Fibroblast of pulmonary artery (primary cell): ENCODE results near the gene MEGF6.
"Not testable (repeated sequence)": the region's sequence is repeated elsewhere in the genome, so short reads cannot be mapped to it uniquely, and the experiment has no call there.

Experiments used
- DNase-seq: peaks from one replicate; pipeline ENCODE4 v3.0.0-alpha.2; 2010; ENCODE audit warnings: low read depth
- H3K4me3 ChIP-seq: replicated peaks from 2 replicates; pipeline ENCODE4 v1.5.1; 2011; ENCODE audit warnings: low read depth, mild to moderate bottlenecking, control low read depth, low read length, moderate library complexity
- TF ChIP-seq, protein P1 (sequence below): IDR thresholded peaks from 2 replicates; pipeline ENCODE4 v1.5.1; 2011; ENCODE audit warnings: mild to moderate bottlenecking, control low read depth, low read length, inconsistent platforms; ENCODE audit errors: missing control alignments

MEGF6 gene

DNA sequence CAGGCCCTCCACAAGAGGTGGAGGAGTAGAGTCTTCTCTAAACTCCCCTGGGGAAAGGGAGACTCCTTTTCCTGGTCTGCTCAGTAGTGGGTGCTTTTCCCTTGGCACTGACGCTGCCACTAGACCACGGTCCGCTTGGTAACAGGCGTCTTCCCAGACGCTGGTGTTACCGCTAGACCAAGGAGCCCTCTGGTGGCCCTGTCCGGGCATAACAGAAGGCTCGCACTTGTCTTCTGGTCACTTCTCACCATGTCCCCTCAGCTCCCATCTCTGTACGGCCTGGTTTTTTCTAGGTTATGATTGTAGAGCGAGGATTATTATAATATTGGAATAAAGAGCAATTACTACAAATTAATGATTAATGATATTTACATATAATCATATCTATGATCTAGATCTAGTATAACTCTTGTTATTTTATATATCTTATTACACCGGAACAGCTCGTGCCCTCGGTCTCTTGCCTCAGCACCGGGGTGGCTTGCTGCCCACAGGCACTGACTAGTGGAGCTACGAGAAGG, 9.9 kb upstream of the MEGF6 start:
- TF ChIP-seq, protein P1, sequence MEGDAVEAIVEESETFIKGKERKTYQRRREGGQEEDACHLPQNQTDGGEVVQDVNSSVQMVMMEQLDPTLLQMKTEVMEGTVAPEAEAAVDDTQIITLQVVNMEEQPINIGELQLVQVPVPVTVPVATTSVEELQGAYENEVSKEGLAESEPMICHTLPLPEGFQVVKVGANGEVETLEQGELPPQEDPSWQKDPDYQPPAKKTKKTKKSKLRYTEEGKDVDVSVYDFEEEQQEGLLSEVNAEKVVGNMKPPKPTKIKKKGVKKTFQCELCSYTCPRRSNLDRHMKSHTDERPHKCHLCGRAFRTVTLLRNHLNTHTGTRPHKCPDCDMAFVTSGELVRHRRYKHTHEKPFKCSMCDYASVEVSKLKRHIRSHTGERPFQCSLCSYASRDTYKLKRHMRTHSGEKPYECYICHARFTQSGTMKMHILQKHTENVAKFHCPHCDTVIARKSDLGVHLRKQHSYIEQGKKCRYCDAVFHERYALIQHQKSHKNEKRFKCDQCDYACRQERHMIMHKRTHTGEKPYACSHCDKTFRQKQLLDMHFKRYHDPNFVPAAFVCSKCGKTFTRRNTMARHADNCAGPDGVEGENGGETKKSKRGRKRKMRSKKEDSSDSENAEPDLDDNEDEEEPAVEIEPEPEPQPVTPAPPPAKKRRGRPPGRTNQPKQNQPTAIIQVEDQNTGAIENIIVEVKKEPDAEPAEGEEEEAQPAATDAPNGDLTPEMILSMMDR = peak; percentile 48
- peak; percentile 38 for DNase-seq
- not testable (repeated sequence) for H3K4me3 ChIP-seq

DNA sequence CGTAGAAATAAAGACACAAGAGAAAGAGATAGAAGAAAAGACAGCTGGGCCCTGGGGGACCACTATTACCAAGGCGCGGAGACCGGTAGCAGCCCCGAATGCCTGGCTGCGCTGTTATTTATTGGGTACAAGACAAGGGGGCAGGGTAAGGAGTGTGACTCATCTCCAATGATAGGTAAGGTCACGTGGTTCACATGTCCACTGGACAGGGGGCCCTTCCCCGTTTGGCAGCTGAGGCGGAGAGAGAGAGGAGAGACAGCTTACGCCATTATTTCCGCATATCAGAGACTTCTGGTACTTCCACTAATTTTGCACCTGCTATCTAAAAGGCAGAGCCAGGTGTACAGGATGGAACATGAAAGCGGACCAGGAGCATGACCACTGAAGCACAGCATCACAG, 9.4 kb upstream of the MEGF6 start:
- no peak for DNase-seq
- TF ChIP-seq, protein P1 = no peak
- no peak overlapping the region for H3K4me3 ChIP-seq

DNA sequence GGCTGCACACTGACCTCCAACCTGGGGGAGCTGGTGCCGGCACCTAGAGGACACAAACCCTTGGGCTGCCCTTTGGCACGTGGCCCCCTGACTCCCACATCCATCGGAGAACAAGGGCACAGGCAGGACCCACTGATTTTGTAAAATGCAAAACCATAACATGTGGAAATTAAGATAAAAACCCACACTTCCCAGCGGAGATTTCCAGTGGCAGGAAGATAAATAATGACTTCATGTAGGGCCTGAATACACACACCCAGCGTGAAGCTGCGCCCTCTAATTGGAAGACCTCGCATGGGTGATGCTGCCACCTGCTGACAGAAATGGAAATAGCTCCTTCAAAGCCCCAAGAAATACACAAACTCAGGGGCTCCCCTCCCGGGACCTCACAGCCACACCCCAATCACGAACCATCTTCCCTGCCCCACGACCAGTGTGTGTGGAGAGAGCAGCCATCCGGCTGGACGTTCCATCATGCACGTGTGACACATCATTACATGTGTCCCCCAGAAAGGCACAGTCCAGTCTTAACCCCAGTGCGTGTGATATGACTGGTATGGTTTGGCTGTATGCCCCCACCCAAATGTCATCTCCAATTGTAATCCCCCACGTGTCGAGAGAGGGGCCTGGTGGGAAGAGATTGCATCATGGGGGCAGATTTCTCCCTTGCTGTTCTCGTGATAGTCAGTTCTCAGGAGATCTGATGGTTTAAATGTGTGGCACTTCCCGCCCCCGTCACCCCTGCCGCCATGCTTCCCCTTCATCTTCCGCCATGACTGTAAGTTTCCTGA, 7.8 kb upstream of the MEGF6 start:
- DNase-seq = peak; percentile 80
- no peak overlapping the region for H3K4me3 ChIP-seq
- TF ChIP-seq, protein P1 = peak; percentile 82

DNA sequence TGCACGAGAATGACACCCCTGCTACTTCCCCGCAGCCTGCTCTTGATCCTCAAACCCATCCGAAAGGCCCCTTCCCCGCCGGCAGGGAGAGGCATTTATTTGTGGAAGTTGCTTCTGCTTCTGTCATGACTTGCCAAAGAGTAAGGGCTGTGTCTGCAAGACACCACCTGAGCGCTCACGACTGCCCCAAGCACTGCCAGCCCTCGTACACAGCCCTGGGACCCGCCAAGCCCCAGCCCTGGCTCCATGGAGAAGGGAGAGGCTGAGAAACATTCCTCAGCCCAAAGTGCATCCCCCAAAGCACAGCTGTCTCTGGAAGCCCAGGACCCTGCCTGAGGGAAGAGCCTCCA, 7.2 kb upstream of the MEGF6 start:
- TF ChIP-seq, protein P1 = no peak
- H3K4me3 ChIP-seq = no peak overlapping the region
- DNase-seq = no peak

DNA sequence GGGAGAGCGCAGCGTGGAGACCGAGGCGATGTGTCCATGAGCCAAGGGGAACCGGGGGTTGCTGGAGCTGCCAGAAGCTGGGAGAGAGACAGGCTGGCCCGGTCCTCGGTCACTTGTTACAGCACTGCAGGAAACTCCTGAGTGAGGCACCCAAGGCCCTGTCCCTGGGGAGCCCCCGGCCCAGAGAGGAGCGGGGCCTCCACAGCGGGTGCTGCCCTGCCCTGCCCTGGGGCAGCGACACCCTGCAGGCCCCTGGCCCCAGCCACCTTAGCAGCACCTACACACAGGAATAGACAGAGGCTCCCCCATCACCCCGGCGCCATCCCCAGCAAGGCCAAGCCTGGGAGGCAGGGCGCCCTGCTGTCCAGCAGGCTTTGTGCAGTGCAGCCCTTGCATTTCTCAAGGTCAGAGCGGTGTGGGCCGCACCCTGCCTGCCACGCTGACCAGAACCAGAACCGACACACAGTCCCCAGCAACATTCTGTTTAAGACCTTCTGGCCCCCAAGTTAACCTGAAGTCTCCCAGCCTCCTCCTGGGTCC, 6.6 kb upstream of the MEGF6 start:
- no peak for DNase-seq
- no peak overlapping the region for H3K4me3 ChIP-seq
- TF ChIP-seq, protein P1 = no peak

DNA sequence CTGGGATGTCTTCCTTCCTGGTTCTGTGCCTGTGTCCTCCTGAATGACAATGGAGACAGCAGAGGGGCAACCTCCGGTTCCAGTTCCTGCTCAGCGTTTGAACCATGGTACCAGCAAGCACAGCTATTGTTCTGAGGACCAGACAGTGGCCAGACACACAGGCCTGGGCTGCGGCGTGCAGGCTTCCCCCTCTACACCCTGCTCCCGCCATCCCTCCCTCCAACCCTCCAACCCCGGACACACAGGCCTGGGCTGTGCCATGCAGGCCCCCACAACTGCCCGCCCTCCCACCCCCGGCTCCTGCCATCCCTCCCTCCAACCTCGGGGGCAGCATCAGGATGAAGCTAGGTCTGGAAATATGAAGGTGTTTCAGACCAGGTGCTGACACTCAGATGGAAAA, 5.6 kb upstream of the MEGF6 start:
- TF ChIP-seq, protein P1 = no peak

More for the DNA sequence above, 5.6 kb upstream of the MEGF6 start:
- H3K4me3 ChIP-seq = no peak overlapping the region
- DNase-seq = no peak
